AML-193 (cell line): ENCODE measurements around the gene CCDC74B.
"Not testable (repeated sequence)": the region's sequence is repeated elsewhere in the genome, so short reads cannot be mapped to it uniquely, and the experiment has no call there.

ENCODE experiments used
- DNase-seq, 2 experiments: peaks; one replicate each; lab custom pipeline; 2025; lab: John Stamatoyannopoulos, UW

The CCDC74B gene

DNA sequence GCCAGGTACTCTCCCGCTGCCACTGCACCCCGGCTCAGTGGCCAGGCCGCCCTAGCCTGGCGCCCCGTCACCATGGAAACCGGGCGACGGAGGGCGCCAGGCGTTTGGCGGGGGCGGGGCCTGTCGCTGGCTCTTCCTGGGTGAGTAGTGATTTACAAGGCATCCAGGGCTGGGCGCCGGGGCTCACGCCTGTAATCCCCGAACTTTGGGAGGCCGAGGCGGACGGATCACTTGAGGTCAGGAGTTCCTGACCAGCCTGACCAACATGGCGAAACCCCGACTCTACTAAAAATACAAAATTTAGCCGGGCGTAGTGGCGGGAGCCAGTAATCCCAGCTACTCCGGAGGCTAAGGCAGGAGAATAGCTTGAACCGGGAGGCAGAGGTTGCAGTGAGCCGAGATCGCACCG is at the start of gene CCDC74B:
TSS of gene CCDC74B (minus strand) at position 107 of the 409 bp plus-strand sequence. CDS start 116 bp downstream, outside the sequence.
- DNase-seq, result not testable (repeated sequence)

DNA sequence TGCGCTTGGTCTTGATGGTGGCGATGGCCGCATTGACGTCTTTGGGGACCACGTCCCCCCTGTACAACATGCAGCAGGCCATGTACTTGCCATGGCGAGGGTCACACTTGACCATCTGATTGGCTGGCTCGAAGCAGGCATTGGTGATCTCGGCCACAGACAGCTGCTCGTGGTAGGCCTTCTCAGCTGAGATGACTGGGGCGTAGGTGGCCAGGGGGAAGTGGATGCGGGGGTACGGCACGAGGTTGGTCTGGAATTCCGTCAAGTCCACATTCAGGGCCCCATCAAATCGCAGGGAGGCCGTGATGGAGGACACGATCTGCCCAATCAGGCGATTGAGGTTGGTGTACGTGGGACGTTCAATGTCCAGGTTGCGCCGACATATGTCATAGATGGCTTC is 48.9 kb upstream of the CCDC74B start:
- DNase-seq, result not testable (repeated sequence)

DNA sequence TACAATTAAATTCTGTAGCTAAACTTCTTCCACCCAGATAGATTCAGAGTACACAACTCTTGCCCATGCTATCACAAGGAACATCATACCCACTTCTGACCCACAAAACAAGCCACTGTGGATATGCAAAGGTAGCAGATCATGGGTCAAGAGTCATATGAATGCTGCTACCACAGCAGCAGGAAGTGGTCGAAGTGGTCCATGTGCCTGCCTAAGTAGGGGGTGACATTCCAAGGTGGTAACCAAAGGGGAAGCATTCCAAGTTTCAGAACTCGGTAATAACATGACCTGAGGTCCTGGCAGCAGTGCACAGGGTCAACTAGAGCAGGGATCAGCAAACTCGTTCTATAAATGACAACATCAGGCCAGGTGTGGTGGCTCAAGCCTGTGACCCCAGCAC is 47.5 kb upstream of the CCDC74B start:
- DNase-seq, result not testable (repeated sequence)

DNA sequence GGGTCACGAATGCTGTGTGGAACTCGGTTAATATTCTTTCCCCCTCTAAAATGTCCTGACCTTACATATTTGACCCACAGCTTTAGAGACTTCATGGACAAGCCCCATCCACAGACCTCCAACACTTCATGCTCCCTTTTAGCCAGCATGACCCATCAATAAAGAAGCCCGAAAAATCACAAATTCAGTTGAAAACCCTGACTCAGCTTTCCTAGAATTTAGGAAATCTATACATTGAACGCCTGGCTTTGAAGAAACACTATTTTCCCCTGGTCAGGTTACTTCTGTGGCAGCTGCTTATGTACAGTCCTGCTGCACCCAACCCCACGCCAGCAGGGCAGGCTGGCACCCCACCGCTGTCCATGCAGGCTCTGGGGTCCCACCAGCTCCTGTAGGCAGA is 46.4 kb upstream of the CCDC74B start:
- DNase-seq, result not testable (repeated sequence)

DNA sequence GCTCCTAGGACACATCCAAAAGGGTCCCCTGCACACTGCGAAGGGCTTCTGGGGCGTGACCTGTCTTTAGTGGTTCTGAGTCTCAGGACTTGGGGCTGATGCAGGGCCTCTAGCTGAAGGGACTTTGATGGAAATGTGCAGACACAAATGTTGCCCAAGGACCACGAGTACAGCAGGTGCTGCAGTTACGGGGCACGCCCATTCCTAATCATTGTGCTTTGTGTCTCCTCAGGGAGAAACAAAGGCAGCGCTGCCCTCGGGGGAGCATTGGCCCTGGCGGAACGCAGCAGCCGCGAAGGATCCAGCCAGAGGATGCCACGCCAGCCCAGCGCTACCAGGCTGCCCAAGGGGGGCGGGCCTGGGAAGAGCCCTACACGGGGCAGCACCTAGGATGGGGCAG is 45.3 kb upstream of the CCDC74B start:
- DNase-seq, result no peak

DNA sequence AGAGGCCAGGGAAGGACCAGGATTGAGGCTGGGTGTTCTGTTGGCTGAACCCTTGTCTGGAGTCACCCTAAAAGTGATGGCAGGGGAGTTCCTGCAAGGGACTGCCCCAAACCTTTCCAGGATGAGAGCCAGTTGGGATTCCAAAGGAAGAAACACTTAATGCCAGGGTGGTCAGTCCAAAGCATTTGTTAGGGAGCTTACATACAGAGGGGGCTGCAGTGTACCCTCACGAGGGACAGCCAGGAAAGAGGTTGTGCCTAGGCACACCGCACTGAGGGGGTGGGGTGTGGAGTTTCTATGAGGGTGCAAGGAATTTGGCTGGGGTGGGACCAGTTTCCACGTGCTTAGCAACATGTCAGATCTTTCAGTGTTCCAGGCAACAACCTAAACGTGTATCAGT is 44.0 kb upstream of the CCDC74B start:
- DNase-seq, result not testable (repeated sequence)

DNA sequence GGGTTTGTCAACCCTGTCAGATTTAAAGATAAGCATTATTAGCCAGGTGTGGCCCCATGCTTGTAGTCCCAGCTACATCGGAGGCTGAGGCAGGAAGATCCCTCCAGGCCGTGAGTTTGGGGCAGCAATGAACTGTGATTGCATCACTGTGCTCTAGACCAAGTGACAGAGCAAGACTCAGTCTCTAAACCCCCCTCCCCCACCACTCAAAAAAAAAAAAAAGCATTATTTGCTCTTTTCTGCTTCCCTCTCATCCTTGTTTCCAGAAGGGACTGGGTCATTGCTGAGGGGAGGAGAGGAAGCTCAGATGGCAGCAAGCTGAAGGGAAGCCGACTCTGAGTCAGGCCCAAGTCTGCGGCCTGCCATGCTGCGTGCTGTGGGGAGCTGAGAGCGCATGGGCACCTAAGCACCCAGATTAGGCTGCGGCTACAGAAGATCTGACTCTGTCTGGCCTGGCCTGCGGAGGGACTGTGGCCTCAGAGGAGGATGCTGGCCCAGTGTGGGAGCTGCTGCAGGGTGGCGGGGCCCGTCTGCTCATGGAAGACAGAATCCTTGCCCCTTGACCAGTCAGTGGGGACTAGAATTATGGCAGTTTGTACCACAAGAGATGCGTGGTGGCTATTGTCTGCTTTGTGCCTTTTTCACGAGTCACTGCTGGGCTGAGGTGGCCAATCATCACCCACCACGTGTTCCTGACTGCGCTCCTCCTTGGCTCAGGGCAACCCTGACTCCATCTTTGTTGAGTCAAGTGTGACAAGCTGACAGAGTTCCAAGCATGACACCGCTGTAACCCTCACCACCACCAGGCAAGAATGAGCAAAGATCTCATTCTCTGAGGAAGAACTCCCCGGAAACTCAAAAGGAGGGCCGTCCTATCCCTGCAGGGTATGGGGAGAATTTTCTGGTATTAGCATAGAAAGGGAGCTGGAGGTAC is 43.2 kb upstream of the CCDC74B start:
- not testable (repeated sequence) for DNase-seq

DNA sequence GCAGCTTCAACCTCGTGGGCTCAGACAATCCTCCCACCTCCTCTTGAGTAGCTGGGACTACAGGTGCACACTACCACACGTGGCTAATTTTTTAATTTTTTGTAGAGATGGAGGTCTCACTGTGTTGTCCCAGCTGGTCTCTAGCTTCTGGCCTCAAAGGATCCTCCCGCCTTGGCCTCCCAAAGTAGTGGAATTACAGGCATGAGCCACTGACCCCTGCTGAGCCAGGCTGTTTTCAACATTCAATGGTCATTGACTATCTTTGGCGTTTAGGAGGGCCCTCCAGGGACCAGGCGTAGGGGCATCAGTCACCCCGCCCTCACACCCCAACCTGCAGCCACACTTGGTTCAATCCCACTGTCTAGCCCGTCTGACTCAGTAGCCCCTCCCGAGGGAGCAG is 42.4 kb upstream of the CCDC74B start:
- DNase-seq, result no peak

DNA sequence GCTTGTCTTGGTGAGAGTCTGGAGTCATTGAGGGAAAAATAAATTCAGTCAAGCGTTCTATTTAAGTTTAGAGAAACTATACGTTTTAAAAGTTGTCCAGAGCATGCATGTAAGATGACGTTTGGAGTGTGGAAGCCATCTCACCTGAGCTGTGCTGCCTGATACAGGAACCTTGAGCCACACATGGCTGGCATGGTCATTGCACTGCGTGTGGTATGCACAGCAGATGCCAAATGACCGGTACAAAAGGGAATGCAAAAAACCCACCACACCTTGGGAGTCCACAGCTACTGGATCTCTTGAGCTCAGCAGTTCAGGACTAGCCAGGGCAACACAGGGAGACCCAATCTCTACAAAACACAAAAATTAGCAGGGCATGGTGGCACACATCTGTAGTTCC is 41.5 kb upstream of the CCDC74B start:
- DNase-seq, result no peak

DNA sequence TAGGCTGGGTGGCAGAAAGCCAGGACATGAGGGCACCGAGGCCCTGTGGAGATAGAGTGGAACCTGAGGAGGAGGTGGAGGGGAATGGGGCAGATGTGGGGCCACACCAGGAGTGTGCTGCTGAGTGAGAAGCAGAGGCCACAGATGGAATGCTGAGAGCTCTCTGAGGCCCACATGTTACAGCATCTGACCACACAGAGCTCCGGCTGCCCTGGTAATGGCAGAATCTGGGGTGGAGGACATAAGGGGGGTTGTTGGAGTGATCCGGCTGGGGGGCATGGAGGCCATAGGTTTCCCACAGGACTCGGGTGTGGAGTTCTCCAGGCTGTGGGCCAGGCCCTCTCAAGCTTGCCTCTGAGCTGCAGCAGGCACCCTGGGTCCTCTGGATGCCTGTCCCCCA is 41.0 kb upstream of the CCDC74B start:
- no peak for DNase-seq

DNA sequence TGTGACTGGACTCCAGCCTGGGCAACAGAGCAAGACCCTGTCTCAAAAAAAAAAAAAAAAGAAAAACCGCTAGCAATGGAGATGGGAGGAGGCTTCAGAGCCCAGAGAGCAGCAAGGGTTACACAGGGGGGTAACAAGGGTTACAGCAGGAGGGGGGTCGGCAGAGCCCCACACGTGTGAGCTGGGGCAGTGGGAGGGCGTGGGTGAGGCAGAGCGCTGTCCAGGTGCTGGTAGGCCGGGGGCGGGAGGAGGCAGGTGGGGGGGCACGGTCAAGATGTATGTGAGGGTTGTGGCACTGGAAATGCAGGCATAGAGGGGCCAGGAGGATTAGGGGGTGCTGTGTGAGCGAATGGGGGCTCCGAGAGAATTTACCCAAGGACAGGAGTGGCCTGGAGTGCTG is 40.5 kb upstream of the CCDC74B start:
- DNase-seq, result no peak

DNA sequence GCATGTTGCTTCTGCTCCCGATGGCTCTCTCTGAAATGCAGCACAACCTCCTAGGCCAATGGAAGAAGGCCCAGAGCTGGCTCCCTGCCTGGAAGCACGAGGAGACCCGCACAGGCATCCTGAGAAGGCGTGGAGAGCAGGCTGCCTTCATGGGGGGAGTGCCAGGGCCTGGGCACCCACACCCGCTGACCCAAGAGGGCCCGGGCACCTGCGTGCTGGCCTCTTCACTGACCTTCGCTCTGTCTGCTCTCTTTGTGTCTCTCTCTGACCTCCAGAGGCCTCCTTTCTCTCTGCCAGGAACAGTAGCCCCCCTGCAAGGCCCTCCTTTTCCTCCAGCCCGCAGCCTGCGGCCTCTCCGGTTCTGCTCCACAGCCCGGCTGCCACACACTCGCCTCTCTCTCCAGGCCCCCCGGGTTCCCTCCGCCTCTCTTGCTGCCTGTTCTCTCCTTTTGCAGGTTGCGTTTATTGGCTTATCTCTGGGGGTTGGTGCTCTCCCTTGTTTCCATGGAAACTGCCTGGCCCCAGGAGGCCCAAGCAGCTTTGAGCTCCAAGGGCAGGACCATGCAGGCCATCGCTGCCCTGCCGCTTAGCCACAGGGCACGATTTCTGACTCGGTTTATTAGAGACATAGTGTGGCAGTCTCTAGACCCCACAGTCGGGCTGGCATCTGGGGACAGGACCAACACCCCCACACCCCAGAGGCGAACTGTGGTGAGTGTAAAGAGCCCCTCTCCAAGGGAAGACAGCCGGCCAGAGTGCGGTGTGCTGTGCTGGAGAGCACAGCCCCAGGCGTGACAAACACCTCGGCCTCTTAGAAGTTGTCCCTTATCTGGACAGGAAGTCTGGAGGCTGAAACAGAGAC is 38.8 kb upstream of the CCDC74B start:
- DNase-seq, result no peak

DNA sequence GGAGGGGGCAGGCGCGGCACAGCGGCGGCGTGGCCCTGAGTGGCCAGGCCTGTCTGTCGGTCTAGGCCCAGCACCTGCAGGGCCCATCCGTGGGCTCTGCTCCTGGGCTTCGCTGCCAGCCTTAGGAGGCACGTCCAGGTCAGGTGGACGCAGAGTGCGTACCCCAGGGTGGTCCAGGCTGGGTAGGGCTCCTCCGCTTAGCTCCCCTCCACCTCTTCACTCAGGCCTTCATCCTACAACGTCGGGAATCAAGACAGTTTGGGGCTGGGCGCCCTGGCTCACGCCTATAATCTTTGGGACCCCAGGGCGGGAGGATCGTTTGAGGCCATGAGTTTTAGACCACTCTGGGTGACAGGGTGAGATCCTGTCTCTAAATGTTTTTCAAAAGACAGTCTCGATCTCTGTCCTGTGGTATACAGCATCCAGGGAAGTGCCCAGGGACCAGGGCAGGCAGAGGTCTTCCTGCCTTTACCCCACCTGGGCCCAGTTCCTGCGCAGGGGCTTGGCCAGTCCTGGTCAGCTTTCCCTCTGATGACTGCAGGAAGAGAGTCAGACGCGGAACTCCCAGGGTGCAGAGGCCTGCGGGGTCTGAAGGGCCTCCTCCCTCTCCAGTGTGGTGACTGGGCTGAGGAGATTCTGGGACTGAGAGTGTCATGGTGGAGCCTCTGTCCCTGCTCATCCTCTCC is 38.1 kb upstream of the CCDC74B start:
- peak in 1 of 2 experiments; percentile 0 for DNase-seq

DNA sequence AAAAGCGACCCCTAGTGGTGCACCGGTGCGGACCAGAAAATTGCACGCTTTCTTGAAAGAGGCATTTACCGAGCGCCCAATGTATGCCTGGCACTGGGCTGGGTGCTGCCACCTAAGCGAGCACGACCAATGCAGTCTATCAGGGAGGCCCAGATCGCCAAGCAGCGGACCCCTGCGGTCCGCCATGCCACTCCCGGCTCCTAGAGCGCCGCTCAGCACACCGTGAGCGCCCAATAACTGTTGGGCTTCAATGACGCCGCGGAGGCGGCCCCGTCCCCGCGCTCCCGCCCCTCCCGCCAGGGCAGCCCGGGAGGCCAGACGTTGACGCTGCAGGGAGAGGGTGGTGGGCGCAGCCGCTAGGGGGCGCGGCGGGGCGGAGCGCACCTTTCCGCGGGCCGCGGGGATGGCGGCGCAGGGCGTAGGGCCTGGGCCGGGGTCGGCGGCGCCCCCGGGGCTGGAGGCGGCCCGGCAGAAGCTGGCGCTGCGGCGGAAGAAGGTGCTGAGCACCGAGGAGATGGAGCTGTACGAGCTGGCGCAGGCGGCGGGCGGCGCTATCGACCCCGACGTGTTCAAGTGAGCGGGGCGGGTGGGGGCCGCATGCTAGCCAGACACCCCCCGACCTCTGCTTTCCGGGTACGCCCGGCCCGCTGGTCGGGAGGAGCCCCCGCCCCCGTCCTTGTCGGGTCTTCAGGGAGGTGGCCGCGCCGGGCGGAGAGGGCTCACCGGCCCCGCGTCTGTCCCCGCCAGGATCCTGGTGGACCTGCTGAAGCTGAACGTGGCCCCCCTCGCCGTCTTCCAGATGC is 37.2 kb upstream of the CCDC74B start, which contains the start of gene MZT2B:
TSS of gene MZT2B (plus strand) at position 383 of the 803 bp plus-strand sequence. CDS start at position 404, 21 bp downstream.
- DNase-seq, result peak; percentile 67 to 77

DNA sequence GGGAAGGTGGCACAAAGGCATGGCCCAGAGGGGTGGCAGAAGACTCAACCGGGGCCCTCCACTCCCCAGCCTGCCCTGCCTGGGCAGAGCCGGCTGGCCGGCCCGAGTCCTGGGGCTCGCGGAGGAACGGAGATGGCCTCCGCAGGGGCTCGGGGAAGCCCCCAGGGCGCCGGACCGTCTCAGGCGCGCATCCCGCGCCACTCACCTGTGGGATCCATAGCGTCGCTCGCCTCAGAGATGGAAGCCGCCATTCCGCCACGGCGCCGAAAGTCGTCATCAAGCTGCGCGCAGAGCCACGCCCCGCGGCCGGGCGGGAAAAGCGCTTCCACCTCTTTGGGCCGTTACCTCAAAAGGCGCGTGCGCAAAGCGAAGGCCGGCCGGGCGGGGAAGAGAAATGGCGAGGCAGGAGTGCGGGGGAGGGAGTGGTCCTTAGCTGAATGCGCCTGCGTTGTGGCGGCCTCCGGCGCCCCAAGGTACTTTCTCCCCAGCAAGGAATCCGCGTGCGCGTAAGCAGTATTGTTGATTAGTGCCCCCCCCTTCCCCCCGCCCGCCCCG is 36.5 kb upstream of the CCDC74B start, which contains the start of gene SMPD4:
TSS of gene SMPD4 (minus strand) at position 278 of the 555 bp plus-strand sequence. CDS start 5,010 bp downstream, outside the sequence.
- DNase-seq, result peak; percentile 77 to 80

DNA sequence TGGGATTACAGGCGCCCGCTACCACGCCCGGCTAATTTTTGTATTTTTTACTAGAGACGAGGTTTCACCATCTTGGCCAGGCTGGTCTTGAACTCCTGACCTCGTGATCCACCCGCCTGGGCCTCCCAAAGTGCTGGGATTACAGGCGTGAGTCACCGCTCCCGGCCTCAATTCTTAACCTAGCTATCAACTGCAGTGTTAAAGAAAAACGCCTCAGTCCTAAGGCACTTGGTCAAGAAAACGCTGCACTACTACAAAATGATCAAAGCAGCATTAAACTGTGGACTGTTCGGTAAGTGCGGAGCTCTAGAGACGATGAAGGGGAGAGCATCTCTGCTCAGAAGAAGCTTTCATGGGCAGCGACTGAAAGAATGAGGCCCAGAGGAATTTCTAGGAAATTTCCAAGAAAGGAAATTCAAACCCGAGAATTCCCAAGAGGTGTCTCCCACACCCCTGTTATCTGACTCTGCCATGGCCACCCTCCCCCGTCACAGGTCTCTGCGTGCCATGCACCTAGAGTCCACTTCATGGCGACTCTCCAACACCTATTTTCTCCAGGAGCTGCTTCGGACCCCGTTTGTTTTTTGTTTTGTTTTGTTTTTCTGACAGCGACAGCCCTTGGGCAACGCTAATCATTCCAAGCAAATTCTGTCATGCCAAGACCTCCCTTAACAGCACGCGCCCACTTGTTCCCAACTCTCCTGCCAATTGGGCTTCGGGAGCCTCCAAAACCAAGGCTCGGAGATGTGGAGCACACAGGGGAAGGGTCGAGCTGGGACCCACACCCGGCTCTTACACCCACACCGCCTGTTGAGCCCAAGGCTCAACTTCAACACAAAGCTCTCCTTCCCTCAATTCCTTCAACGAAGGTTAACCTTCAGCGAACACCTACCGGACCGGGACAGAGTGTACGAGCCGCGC is 35.8 kb upstream of the CCDC74B start:
- not testable (repeated sequence) for DNase-seq

DNA sequence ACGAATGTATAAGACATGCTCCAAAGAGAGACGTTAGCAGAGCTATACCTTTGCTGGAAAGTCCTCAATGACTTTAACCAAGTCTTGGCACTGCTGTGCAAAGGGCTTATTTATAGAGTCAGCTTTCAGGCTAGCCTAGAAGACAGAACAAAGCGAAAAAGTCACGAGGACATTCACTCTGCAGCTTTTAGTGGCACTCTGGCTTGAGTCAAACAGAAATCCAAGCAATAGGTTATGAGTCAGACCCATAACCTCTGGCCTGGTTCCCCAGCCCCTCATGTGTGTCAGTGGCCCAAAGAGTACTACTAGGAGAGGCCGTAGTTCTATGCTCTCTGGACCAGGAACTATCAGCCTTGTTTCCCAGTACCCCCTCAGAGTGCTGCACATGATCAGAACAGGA is 30.0 kb upstream of the CCDC74B start:
- DNase-seq, result not testable (repeated sequence)

DNA sequence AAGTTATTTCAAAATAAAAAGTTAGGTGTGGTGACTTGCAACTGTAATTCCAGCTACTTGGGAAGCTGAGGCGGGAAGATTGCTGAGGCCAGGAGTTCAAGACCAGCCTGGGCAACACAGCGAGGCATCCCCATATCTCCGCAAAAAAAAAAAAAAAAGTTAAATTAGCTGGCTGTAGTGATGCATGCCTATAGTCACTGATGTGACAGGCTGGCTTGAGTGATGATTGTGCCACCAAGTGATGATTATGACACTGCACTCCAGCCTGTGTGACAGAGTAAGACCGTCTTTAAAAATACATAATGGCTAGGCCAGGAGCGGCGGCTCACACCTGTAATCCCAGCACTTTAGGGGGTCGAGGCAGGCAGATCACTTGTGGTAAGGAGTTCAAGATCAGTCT is 25.0 kb upstream of the CCDC74B start:
- no peak for DNase-seq

DNA sequence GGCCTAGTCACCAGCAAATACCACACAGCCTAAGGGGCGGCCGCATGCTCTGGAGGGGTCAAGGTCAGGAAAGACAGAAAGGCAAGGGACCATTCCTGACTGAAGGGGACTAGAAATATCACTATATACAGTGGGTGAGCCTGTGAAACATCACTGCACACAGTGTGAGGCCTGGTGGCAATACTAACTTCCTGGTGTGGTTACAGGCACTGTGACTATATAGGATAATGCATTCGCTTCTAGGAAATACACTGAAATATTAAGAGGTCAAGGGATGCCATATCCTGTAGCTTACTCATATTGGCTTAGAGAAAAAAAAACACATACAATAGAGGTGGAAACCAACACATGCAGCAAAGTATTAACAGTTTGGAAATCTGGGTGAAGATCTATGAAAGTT is 24.3 kb upstream of the CCDC74B start:
- DNase-seq, result not testable (repeated sequence)
